Natural killer cell (primary cell): ENCODE measurements around the gene EPM2A. TPM values are rescaled to one million over a fixed set of nuclear protein-coding genes. Genes with fewer than 3 reads are reported as not detected.

Experiments used
- ATAC-seq, 3 donors: fragments of 150-1000 bp in 2 of 3; fragments of 200-7000 bp in 1 of 3; cut with Tn5 transposase; 1 replicate in 1 of 3; 2 replicates in 2 of 3; pipeline ENCODE4 v1.10.0; 2021; ENCODE audit warnings: mild to moderate bottlenecking in 2 of 3, moderate library complexity in 2 of 3
- DNase-seq, 2 donors: peaks; one replicate each; pipeline versions ENCODE4 v3.0.0 to v3.0.0-alpha.2; 2013 to 2021; ENCODE audit warnings: mixed read lengths in 1 of 2
- H3K27ac ChIP-seq: one replicate; pipeline ENCODE4 v1.5.1; 2013; ENCODE audit warnings: mild to moderate bottlenecking, low read length
- H3K27me3 ChIP-seq: one replicate; pipeline ENCODE4 v1.6.1; 2013; ENCODE audit warnings: low read length; ENCODE audit not compliant: control insufficient read depth, insufficient read depth
- H3K36me3 ChIP-seq: one replicate; pipeline ENCODE4 v1.6.1; 2013; ENCODE audit warnings: low read length; ENCODE audit not compliant: control insufficient read depth, insufficient read depth
- H3K4me1 ChIP-seq: one replicate; pipeline ENCODE4 v1.6.1; 2013; ENCODE audit warnings: low read length; ENCODE audit not compliant: control insufficient read depth, insufficient read depth
- H3K4me3 ChIP-seq: one replicate; pipeline ENCODE4 v1.5.1; 2013; ENCODE audit warnings: low read length
- H3K9me3 ChIP-seq: one replicate; pipeline ENCODE4 v1.6.1; 2013; ENCODE audit warnings: low read length; ENCODE audit not compliant: control insufficient read depth, insufficient read depth
- H3K27ac Mint-ChIP-seq, 2 donors: one replicate each; pipeline ENCODE4 v1.8.0; 2022; ENCODE audit warnings: mild to moderate bottlenecking in 2 of 2, mixed read lengths in 2 of 2, moderate library complexity in 1 of 2
- H3K27me3 Mint-ChIP-seq, 2 donors: one replicate each; pipeline ENCODE4 v1.8.0; 2022; ENCODE audit warnings: low read depth in 2 of 2, mixed read lengths in 2 of 2
- H3K36me3 Mint-ChIP-seq: one replicate; pipeline ENCODE4 v1.8.0; 2022; ENCODE audit warnings: mixed read lengths
- H3K4me1 Mint-ChIP-seq, 2 donors: one replicate each; pipeline ENCODE4 v1.8.0; 2022; ENCODE audit warnings: mixed read lengths in 2 of 2
- H3K4me3 Mint-ChIP-seq: one replicate; pipeline ENCODE4 v1.8.0; 2022; ENCODE audit warnings: mild to moderate bottlenecking, moderate library complexity, mixed read lengths
- H3K9me3 Mint-ChIP-seq, 2 donors: one replicate each; pipeline ENCODE4 v1.8.0; 2022; ENCODE audit warnings: mixed read lengths in 2 of 2
- CTCF ChIP-seq: fragments of 200-600 bp; IDR thresholded peaks from one replicate; pipeline ENCODE4 v1.8.0; 2022; ENCODE audit warnings: antibody characterized with exemption
- WGBS: methylation state at CpG from one replicate; pipeline ENCODE4 v1.1.7; 2013; ENCODE audit warnings: missing lambda C conversion rate; ENCODE audit not compliant: insufficient coverage; 5-methylcytosine and 5-hydroxymethylcytosine counted together
- intact Hi-C: fragments of 100-400 bp; cut with micrococcal nuclease; formaldehyde crosslinking; loops from one replicate; pipeline ENCODE4 v1.14.2; 2022
- total RNA-seq, 4 donors: library from RNA; stranded (reverse); fragments of 120-200 nt in 1 of 4; gene quantifications; one replicate each; pipeline versions ENCODE4 v1.2.3 to v1.2.4, GENCODE V29; 2013 to 2022

Gene EPM2A
- total RNA-seq, 3 donors from 2014 or later (not counting 1 experiment from before 2014, with no cell fraction given) = 5.2 to 6.9 (median 6.7) TPM

- intact Hi-C loops = no loop called here
Observed at GRCh38 chr6:145603424-145603833, 131.9 kb downstream of the EPM2A start.

GRCh38 chr6:145602726-145603326 is 132.5 kb downstream of the EPM2A start:
- no peak for ATAC-seq
- Mint-ChIP-seq H3K27me3 (no peaks in the 10 kb centered on the region), H3K4me1 (no peaks in the 10 kb centered on the region), H3K36me3 (no peaks in the 10 kb centered on the region), H3K27ac (no peak overlapping the region), H3K4me3 (no peak overlapping the region), H3K9me3 (peaks cover 6 to 9% of the 10 kb centered on the region in 2 donors)
- H3K4me3 ChIP-seq = no peak overlapping the region
- intact Hi-C loops = no loop called here
- DNase-seq = no peak
- no peak overlapping the region for H3K27ac ChIP-seq
- H3K4me1 ChIP-seq = no peaks in the 10 kb centered on the region
- no peak for TF ChIP-seq CTCF
- WGBS = 89% methylated on average over 3 of the region's 4 CpGs
- no peaks in the 10 kb centered on the region for H3K27me3 ChIP-seq
- H3K9me3 ChIP-seq = no peaks in the 10 kb centered on the region
- H3K36me3 ChIP-seq = no peaks in the 10 kb centered on the region

More at GRCh38 chr6:145603424-145603833, 131.9 kb downstream of the EPM2A start:
- no peak overlapping the region for H3K4me3 Mint-ChIP-seq
- H3K36me3 ChIP-seq = no peaks in the 10 kb centered on the region
- H3K9me3 Mint-ChIP-seq = peaks cover 6 to 11% of the 10 kb centered on the region in 2 donors
- no peaks in the 10 kb centered on the region for H3K4me1 ChIP-seq
- H3K27me3 Mint-ChIP-seq = no peaks in the 10 kb centered on the region
- no peaks in the 10 kb centered on the region for H3K9me3 ChIP-seq
- no peak overlapping the region for H3K27ac Mint-ChIP-seq
- H3K27me3 ChIP-seq = no peaks in the 10 kb centered on the region
- no peak for TF ChIP-seq CTCF
- no peak for DNase-seq
- no peak overlapping the region for H3K4me3 ChIP-seq
- no peaks in the 10 kb centered on the region for H3K36me3 Mint-ChIP-seq
- ATAC-seq = no peak
- no peak overlapping the region for H3K27ac ChIP-seq
- no peaks in the 10 kb centered on the region for H3K4me1 Mint-ChIP-seq

- H3K4me3 Mint-ChIP-seq = no peak overlapping the region
- intact Hi-C loops = no loop called here
- Histone ChIP-seq H3K4me1 (no peaks in the 10 kb centered on the region), H3K36me3 (no peaks in the 10 kb centered on the region), H3K4me3 (no peak overlapping the region), H3K27me3 (no peaks in the 10 kb centered on the region), H3K27ac (no peak overlapping the region), H3K9me3 (no peaks in the 10 kb centered on the region)
- no peak for ATAC-seq
- no peak overlapping the region for H3K27ac Mint-ChIP-seq
- no peaks in the 10 kb centered on the region for H3K27me3 Mint-ChIP-seq
- no peak for DNase-seq
- H3K9me3 Mint-ChIP-seq = peaks cover 8% of the 10 kb centered on the region in 2 donors
- H3K36me3 Mint-ChIP-seq = no peaks in the 10 kb centered on the region
- no peak for TF ChIP-seq CTCF
- no peaks in the 10 kb centered on the region for H3K4me1 Mint-ChIP-seq
- WGBS = 92% methylated on average over 2 of the region's 2 CpGs
Observed at GRCh38 chr6:145601397-145601796, 133.9 kb downstream of the EPM2A start.

- Mint-ChIP-seq H3K27me3 (no peaks in the 10 kb centered on the region), H3K9me3 (peaks cover 8% of the 10 kb centered on the region in 2 donors), H3K27ac (no peak overlapping the region), H3K4me3 (no peak overlapping the region), H3K36me3 (no peaks in the 10 kb centered on the region), H3K4me1 (no peaks in the 10 kb centered on the region)
- no peak for TF ChIP-seq CTCF
- no peaks in the 10 kb centered on the region for H3K27me3 ChIP-seq
- WGBS = 94% methylated on average over 1 of the region's 2 CpGs
- H3K36me3 ChIP-seq = no peaks in the 10 kb centered on the region
- ATAC-seq (no peak), DNase-seq (no peak)
- no peaks in the 10 kb centered on the region for H3K9me3 ChIP-seq
- intact Hi-C loops = no loop called here
- no peaks in the 10 kb centered on the region for H3K4me1 ChIP-seq
- H3K27ac ChIP-seq = no peak overlapping the region
- no peak overlapping the region for H3K4me3 ChIP-seq
Observed at GRCh38 chr6:145600299-145600698, 135.0 kb downstream of the EPM2A start.
